A673 (cell line): ENCODE results near the gene MEN1. TPM values are rescaled to one million over a fixed set of nuclear protein-coding genes. Genes with fewer than 3 reads are reported as not detected.

Experiments
- BruUV-seq: library from RNA; stranded (reverse); fragments of 400-500 nt; replicated peaks from 2 replicates; lab custom pipeline; 2021; lab: Mats Ljungman, UMichigan
- CTCF ChIA-PET: fragments of 300-600 bp; sonication (Branson Sonifier 250); formaldehyde crosslinking; loops from one replicate; lab custom pipeline; 2022; ENCODE audit warnings: antibody characterized with exemption; lab: Charles Lee
- POLR2A ChIA-PET: fragments of 300-600 bp; sonication (Branson Sonifier 250); formaldehyde crosslinking; loops from one replicate; lab custom pipeline; 2022; ENCODE audit warnings: antibody characterized with exemption; ENCODE audit not compliant: low non-redundant PET; lab: Charles Lee
- DNase-seq: peaks from one replicate; pipeline ENCODE4 v3.0.0-alpha.2; 2015; ENCODE audit warnings: low spot score
- H3K27ac ChIP-seq: fragments of 200-600 bp; sonication (generic); 2 replicates; pipeline ENCODE4 v1.5.1; 2016; ENCODE audit warnings: mixed run types, low read depth, mild to moderate bottlenecking, mixed read lengths, antibody characterized with exemption, low read length; ENCODE audit not compliant: poor library complexity, severe bottlenecking
- H3K27me3 ChIP-seq: fragments of 200-600 bp; sonication (generic); replicated peaks from 2 replicates; pipeline ENCODE4 v1.6.1; 2017; ENCODE audit warnings: mixed run types, low read depth, mild to moderate bottlenecking, mixed read lengths, antibody characterized with exemption, low read length; ENCODE audit not compliant: insufficient read depth, poor library complexity
- H3K36me3 ChIP-seq: fragments of 200-600 bp; sonication (generic); 2 replicates; pipeline ENCODE4 v1.6.1; 2016; ENCODE audit warnings: mixed run types, mild to moderate bottlenecking, mixed read lengths, antibody characterized with exemption, low read length; ENCODE audit not compliant: insufficient read depth, poor library complexity, severe bottlenecking
- H3K4me1 ChIP-seq: fragments of 200-600 bp; sonication (generic); 2 replicates; pipeline ENCODE4 v1.6.1; 2017; ENCODE audit warnings: mixed run types, mild to moderate bottlenecking, mixed read lengths, antibody characterized with exemption, low read length; ENCODE audit not compliant: insufficient read depth, poor library complexity, severe bottlenecking
- H3K4me3 ChIP-seq: fragments of 200-600 bp; sonication (generic); 2 replicates; pipeline ENCODE4 v1.5.1; 2016; ENCODE audit warnings: low read depth, mixed run types, mild to moderate bottlenecking, mixed read lengths, low read length; ENCODE audit not compliant: poor library complexity, severe bottlenecking
- H3K9me3 ChIP-seq: fragments of 200-600 bp; sonication (generic); 2 replicates; pipeline ENCODE4 v1.6.1; 2016; ENCODE audit warnings: mixed run types, low read depth, mild to moderate bottlenecking, mixed read lengths, antibody characterized with exemption, low read length; ENCODE audit not compliant: poor library complexity, severe bottlenecking
- CTCF ChIP-seq: fragments of 300-800, 200-600 bp; sonication (generic); conservative IDR thresholded peaks from 2 replicates; pipeline ENCODE4 v1.5.1; 2017; ENCODE audit warnings: low read depth, mild to moderate bottlenecking, antibody characterized with exemption, low read length, moderate library complexity, mixed read lengths
- EZH2 ChIP-seq: fragments of 200-600 bp; sonication (generic); IDR thresholded peaks from 2 replicates; pipeline ENCODE4 v1.6.1; 2017; ENCODE audit warnings: borderline replicate concordance, low read depth, mild to moderate bottlenecking, mixed read lengths, antibody characterized with exemption, low read length; ENCODE audit not compliant: poor library complexity, severe bottlenecking
- intact Hi-C: fragments of 100-400 bp; cut with micrococcal nuclease; formaldehyde crosslinking; loops from one replicate; pipeline ENCODE4 v1.10.0; 2022; ENCODE audit not compliant: unreplicated experiment
- total RNA-seq: library from RNA; stranded (reverse); gene quantifications from 2 replicates; pipeline ENCODE4 v1.2.3, GENCODE V29; 2021

The MEN1 gene
- total RNA-seq, 1 experiment from 2014 or later: 45.7 TPM

GRCh38 chr11:64839887-64840782 is 29.8 kb upstream of the MEN1 start:
- no peak for DNase-seq
- TF ChIP-seq EZH2 (no peak), CTCF (no peak)
- Histone ChIP-seq H3K9me3 (no peaks in the 10 kb centered on the region), H3K27ac (no peak overlapping the region), H3K36me3 (no peaks in the 10 kb centered on the region), H3K4me1 (peaks cover 13% of the 10 kb centered on the region), H3K27me3 (no peaks in the 10 kb centered on the region), H3K4me3 (no peak overlapping the region)
- ChIA-PET POLR2A (no interaction called here), CTCF (interaction anchor here (0.6 kb wide), 1 partner anchor 558 kb away, joined by 4 read pairs; no protein-coding TSS in a partner anchor)
- intact Hi-C loops: loop anchor here (10.0 kb wide), 2 partner anchors 415 to 475 kb away; partner anchors contain the start of gene CDC42EP2
- no TSS peak for BruUV-seq

- DNase-seq: no peak
- Histone ChIP-seq H3K4me3 (no peak overlapping the region), H3K4me1 (peaks cover 13% of the 10 kb centered on the region), H3K9me3 (no peaks in the 10 kb centered on the region), H3K27me3 (no peaks in the 10 kb centered on the region), H3K27ac (no peak overlapping the region), H3K36me3 (no peaks in the 10 kb centered on the region)
- BruUV-seq: no TSS peak
- intact Hi-C loops: no loop called here
- CTCF ChIA-PET: no interaction called here
- TF ChIP-seq CTCF (no peak), EZH2 (no peak)
- POLR2A ChIA-PET: no interaction called here
These were observed 29.0 kb upstream of the MEN1 start for GRCh38 chr11:64839335-64839734.

GRCh38 chr11:64838600-64839334 is 28.4 kb upstream of the MEN1 start:
- POLR2A ChIA-PET: no interaction called here

More at GRCh38 chr11:64838600-64839334, 28.4 kb upstream of the MEN1 start:
- Histone ChIP-seq H3K4me1 (peaks cover 10% of the 10 kb centered on the region), H3K9me3 (no peaks in the 10 kb centered on the region), H3K4me3 (no peak overlapping the region), H3K27ac (no peak overlapping the region), H3K27me3 (no peaks in the 10 kb centered on the region), H3K36me3 (no peaks in the 10 kb centered on the region)
- BruUV-seq: no TSS peak
- intact Hi-C loops: no loop called here
- no peak for DNase-seq
- CTCF ChIA-PET: no interaction called here
- TF ChIP-seq CTCF: no peak
- no peak for TF ChIP-seq EZH2
